GM18505 (cell line): Measurements from ENCODE around the gene NCK2.

ENCODE experiments used
- ATAC-seq: cut with Tn5 transposase; IDR thresholded peaks from one replicate; pipeline ENCODE4 v1.9.1; 2021; ENCODE audit not compliant: unreplicated experiment
- POLR2A ChIP-seq: IDR thresholded peaks from 4 replicates; pipeline ENCODE4 v1.6.1; 2011; ENCODE audit warnings: borderline replicate concordance; ENCODE audit not compliant: insufficient read depth, insufficient read length; ENCODE audit errors: extremely low read depth

NCK2 gene

DNA sequence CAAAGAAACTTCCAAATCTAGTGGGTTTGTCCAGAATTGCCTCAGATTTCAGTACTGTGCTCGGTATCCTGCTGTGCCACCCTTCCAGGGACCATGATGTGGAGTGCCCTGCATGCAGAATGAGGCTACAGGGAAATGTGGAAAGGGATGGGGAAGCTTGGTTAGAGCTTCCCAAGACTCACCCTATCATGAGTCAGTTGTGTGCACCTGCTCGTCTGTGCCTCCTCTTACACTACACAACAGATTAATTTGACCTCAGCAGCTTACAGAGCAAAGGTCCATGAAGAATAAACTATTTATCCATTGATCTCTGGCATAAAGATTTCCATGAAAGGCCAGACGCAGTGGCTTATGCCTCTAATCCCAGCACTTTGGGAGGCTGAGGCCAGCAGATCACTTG, 21.3 kb upstream of the NCK2 start:
- ATAC-seq = no peak
- no peak for TF ChIP-seq POLR2A

DNA sequence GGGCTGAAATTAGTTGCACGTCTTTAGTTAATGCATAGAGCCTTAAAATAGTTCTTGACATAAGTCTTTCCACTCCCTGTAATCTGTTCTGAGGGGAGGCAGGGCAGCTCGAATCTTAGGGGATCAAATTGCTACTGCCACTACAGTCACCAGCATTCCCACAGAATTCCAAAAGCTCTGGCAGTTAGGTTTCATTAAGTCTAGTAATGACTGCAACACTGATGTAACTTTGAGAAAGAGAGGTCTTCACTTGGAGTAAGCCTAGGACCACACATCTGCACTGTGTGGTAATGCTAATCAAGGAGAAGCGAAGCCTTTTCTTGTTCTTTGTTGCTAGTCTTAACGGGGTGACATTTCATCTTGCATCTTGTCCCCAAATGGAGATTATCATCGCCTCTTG, 19.3 kb upstream of the NCK2 start:
- no peak for TF ChIP-seq POLR2A
- no peak for ATAC-seq

DNA sequence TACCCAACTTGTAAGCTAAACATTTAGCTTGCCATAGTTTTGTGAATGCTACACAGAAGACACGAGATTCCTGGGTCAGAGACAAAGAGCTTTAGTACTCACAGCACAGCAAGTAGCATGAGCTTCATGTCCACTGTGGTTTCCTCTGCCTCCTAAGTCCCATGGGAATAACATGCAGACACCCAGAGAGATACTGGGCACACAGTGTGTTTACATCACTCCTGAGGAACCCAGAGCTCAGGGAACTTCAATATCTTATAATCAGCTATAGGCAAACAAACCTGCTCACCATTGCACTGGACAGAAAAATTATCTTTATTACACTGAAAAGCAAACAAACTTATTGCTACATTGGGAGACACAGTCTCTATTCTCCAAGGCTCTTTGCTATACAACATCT, 14.5 kb upstream of the NCK2 start:
- TF ChIP-seq POLR2A = no peak
- ATAC-seq = no peak

GRCh38 chr2:105731511-105731910, 13.2 kb upstream of the NCK2 start:
- no peak for ATAC-seq
- TF ChIP-seq POLR2A = no peak

DNA sequence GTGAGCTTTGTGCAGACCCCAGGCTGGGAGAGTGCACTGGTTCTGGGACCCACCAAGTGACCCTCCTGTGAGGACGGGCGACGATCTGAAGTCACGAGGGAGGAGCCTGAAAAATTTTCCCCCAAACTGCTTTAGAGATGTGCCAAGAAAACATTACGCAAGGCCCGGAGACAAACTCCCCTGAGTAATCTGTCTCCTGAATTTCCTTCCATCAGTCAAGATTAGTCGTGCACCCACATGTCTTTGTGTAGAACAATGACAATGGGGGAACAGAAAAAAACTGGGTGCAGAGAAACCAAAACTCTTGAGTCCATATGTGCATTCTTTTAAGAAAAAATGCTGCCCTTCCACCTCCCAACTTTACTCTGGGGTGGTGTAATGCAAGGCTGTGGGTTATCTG, 12.6 kb upstream of the NCK2 start:
- TF ChIP-seq POLR2A = no peak
- ATAC-seq = no peak

- ATAC-seq = no peak
- no peak for TF ChIP-seq POLR2A
These were observed 11.6 kb upstream of the NCK2 start for GRCh38 chr2:105732955-105733607.

DNA sequence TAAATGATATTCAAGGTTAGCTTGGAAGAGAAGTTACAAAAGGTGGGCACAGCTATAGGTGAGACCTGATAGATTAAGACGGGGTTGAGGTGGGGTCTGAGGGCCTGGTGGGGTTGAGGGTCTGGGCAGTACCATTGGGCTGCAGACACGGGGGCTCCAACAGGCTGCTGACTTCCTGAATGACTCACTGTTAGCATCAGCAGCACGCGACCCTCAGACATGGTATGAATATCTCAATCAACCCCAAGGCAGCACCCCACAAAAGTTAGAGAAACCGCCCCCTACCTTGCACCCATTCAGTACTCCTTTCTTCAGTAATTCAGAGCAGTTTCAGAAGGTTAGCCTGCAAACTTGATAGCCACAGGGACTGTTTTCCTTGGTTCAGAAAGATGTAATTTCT, 10.8 kb upstream of the NCK2 start:
- no peak for TF ChIP-seq POLR2A
- ATAC-seq = no peak

DNA sequence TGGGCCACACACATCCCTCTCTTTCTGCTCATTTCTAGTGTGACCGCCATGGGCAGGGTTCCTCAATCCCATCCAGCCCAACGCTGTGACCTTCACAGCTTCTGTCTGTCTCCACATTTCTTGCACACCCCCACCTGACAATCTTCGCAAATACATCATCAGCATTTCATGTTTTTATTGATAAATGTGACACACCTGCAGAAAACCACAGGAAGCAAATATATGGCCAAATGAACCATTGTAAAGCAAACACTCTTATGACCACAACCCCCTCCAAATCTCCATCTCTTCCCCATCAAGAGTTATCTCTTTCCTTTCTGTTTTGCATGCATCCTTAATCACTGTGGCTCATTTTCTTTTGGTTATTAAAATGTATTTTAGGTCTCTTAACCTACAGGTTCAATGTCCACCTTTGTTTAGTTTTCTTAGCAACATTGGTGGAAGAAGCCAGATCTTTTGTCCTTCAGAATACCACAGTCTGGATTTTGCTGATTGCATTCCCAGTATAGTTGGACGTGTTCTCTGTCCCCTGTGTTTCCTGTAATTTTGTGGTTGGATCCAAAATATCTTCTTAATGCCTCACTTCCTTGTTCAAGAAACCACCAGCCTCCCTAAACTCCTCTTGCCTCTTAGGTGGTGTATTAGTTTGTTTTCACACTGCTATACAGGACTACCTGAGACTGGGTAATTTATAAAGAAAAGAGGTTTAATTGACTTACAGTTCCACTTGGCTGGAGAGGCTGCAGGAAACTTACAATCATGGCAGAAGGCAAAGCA, 9.8 kb upstream of the NCK2 start:
- ATAC-seq = no peak
- no peak for TF ChIP-seq POLR2A

DNA sequence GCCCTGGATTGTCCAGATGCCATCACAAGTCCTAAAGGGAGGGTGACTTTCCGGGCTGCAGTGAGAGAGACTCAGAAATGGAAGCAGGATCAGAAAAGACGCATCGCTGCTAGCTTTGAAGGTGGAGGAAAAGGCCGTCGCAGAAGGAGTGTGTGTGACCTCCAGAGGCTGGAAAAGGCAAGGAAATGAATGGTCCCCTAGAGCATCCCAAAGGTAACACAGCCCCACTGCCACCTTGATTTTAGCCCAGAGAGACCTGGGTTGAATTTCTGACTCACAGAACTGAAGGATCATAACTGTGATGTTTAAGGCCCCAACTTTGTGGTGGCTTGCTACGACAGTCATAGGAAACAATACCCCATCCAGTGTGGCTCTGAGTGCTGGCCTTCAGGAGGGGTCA, 8.6 kb upstream of the NCK2 start:
- TF ChIP-seq POLR2A = no peak
- ATAC-seq = no peak

GRCh38 chr2:105737980-105738657, 6.6 kb upstream of the NCK2 start:
- TF ChIP-seq POLR2A = no peak
- no peak for ATAC-seq

- TF ChIP-seq POLR2A = no peak
- no peak for ATAC-seq
These were observed 6.0 kb upstream of the NCK2 start for GRCh38 chr2:105738658-105739241.

GRCh38 chr2:105739426-105739825, 5.3 kb upstream of the NCK2 start:
- TF ChIP-seq POLR2A = no peak

DNA sequence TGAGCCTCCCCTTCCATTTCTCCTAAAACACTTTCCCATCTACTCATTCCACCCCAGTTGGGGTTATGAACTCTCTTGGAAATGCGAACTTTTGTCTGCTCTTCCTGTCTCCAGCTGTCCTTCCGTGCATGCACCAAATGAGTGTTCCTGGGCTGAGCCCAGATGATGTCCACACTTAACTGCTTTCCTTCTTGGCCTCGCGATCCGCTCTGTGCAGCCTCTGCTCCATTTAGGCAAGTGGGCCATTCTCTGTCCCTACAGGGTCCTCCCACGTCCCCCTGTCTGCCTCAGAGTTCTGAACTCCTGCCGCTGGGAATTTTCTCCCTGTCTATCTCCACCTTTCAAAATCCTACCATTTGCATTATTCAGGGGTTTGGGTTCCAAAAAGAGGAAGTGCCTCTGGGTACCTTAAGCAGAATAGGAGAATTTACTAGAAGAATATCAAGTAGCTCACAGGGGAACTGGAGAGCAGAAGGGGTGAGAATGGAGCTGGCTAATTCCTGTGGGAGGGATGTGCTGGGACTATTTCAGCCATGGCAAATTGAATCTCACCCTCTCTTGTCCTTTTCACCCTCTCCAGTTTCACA, 4.7 kb upstream of the NCK2 start:
- TF ChIP-seq POLR2A = no peak
- no peak for ATAC-seq

More at GRCh38 chr2:105739426-105739825, 5.3 kb upstream of the NCK2 start:
- no peak for ATAC-seq
